SK-N-SH treated with all-trans-retinoic acid at 6 μM for 48 hours (cell line): ENCODE data around the gene THSD7A.

Experiments
- ARNTL ChIP-seq: fragments of 450-650 bp; formaldehyde crosslinking; IDR thresholded peaks from 2 replicates; pipeline ENCODE4 v1.5.0; 2020; ENCODE audit warnings: low read depth, mild to moderate bottlenecking, moderate library complexity, borderline replicate concordance
- CREB5 ChIP-seq: fragments of 250-450 bp; sonication (Bioruptor Pico); IDR thresholded peaks from 2 replicates; pipeline ENCODE4 v1.5.1; 2020; ENCODE audit warnings: low read depth, mild to moderate bottlenecking, moderate library complexity
- ESRRG ChIP-seq: fragments of 250-450 bp; sonication (Bioruptor Pico); IDR thresholded peaks from 2 replicates; pipeline ENCODE4 v1.6.1; 2021; ENCODE audit warnings: mild to moderate bottlenecking
- ISL1 ChIP-seq: fragments of 250-450 bp; sonication (Bioruptor Pico); IDR thresholded peaks from 2 replicates; pipeline ENCODE4 v2.1.2; 2022; ENCODE audit warnings: mild to moderate bottlenecking, moderate library complexity
- PATZ1 ChIP-seq: fragments of 250-450 bp; sonication (Bioruptor Pico); IDR thresholded peaks from 2 replicates; pipeline ENCODE4 v1.8.0; 2020; ENCODE audit warnings: mild to moderate bottlenecking, moderate library complexity, borderline replicate concordance
- RARB ChIP-seq: fragments of 250-450 bp; sonication (Bioruptor Pico); IDR thresholded peaks from 2 replicates; pipeline ENCODE4 v1.8.0; 2021; ENCODE audit warnings: mild to moderate bottlenecking, moderate library complexity
- SNAI2 ChIP-seq: fragments of 250-450 bp; sonication (Bioruptor Pico); IDR thresholded peaks from 2 replicates; pipeline ENCODE4 v1.5.0; 2020; ENCODE audit warnings: mild to moderate bottlenecking, moderate library complexity
- TOX ChIP-seq: fragments of 250-450 bp; sonication (Bioruptor Pico); IDR thresholded peaks from 2 replicates; pipeline ENCODE4 v1.8.0; 2021; ENCODE audit warnings: mild to moderate bottlenecking, moderate library complexity, borderline replicate concordance
- TSHZ2 ChIP-seq: fragments of 250-450 bp; sonication (Bioruptor Pico); IDR thresholded peaks from 2 replicates; pipeline ENCODE4 v1.5.0; 2020; ENCODE audit warnings: mild to moderate bottlenecking, moderate library complexity
- ZC3H10 ChIP-seq: fragments of 250-450 bp; sonication (Bioruptor Pico); IDR thresholded peaks from 2 replicates; pipeline ENCODE4 v1.5.1; 2021; ENCODE audit warnings: mild to moderate bottlenecking, moderate library complexity
- ZFP30 ChIP-seq: fragments of 450-650 bp; formaldehyde crosslinking; IDR thresholded peaks from 2 replicates; pipeline ENCODE4 v1.5.0; 2022; ENCODE audit warnings: mild to moderate bottlenecking, moderate library complexity
- ZNF565 ChIP-seq: fragments of 450-650 bp; formaldehyde crosslinking; conservative IDR thresholded peaks from 2 replicates; pipeline ENCODE4 v1.5.0; 2020; ENCODE audit warnings: low read depth, mild to moderate bottlenecking, moderate library complexity
- ZNF70 ChIP-seq: fragments of 450-650 bp; formaldehyde crosslinking; IDR thresholded peaks from 2 replicates; pipeline ENCODE4 v1.5.0; 2020; ENCODE audit warnings: mild to moderate bottlenecking, moderate library complexity
- ZNF8 ChIP-seq: fragments of 450-650 bp; formaldehyde crosslinking; IDR thresholded peaks from 2 replicates; pipeline ENCODE4 v1.5.0; 2020; ENCODE audit warnings: mild to moderate bottlenecking, moderate library complexity

DNA sequence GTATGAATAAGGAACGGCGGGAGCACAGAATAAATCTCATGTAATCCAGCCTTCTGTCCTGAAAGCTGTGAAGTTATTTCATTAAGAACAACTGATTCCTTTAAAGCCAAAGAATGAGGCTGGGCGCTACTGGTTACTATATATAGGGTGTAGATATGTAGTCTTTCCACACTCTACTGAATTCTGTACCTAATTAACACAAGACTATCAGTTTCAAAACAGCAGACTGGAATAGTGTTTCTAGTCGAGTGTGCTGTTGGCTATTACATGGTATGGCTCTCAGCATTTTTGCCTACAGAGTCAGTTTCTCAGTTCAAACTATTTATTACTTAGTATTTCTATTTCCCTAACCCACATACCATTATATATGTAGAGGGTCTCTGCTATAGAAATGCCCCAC, 163.3 kb downstream of the THSD7A start:
- no peak for TF ChIP-seq ZNF8
- TF ChIP-seq ESRRG, result no peak
- no peak for TF ChIP-seq TSHZ2 (CRISPR knock-in tag)
- no peak for TF ChIP-seq ARNTL (CRISPR knock-in tag)
- no peak for TF ChIP-seq ZNF70 (CRISPR knock-in tag)
- no peak for TF ChIP-seq ZFP30 (CRISPR knock-in tag)
- TF ChIP-seq CREB5 (CRISPR knock-in tag), result no peak
- no peak for TF ChIP-seq RARB (CRISPR knock-in tag)
- TF ChIP-seq PATZ1 (CRISPR knock-in tag), result no peak
- TF ChIP-seq ISL1 (CRISPR knock-in tag), result no peak
- TF ChIP-seq TOX, result no peak
- no peak for TF ChIP-seq ZNF565 (CRISPR knock-in tag)
- no peak for TF ChIP-seq ZC3H10 (CRISPR knock-in tag)
- TF ChIP-seq SNAI2 (CRISPR knock-in tag), result no peak
